Epithelial cell of proximal tubule (primary cell): ENCODE results near the gene SMIM28. TPM values are rescaled to one million over a fixed set of nuclear protein-coding genes. Genes with fewer than 3 reads are reported as not detected.

Experiments used
- DNase-seq: peaks from one replicate; pipeline ENCODE4 v3.0.0-alpha.2; 2011; ENCODE audit warnings: low read depth
- H3K4me3 ChIP-seq: 2 replicates; pipeline ENCODE4 v1.5.1; 2011; ENCODE audit warnings: low read depth, mild to moderate bottlenecking, low read length
- CTCF ChIP-seq: conservative IDR thresholded peaks from 2 replicates; pipeline ENCODE4 v1.5.1; 2012; ENCODE audit warnings: low read depth, mild to moderate bottlenecking, low read length
- total RNA-seq: library from RNA; depleted of rRNA; stranded (reverse); fragments of >200 nt; gene quantifications from 2 replicates; pipeline ENCODE4 v1.2.3, GENCODE V29; 2015

The SMIM28 gene
- total RNA-seq, 1 donor from 2014 or later = not detected

GRCh38 chr6:138371720-138372119 is 6.0 kb upstream of the SMIM28 start:
- TF ChIP-seq CTCF = no peak
- no peak overlapping the region for H3K4me3 ChIP-seq
- DNase-seq = peak; percentile 6

GRCh38 chr6:138372711-138373463 is 4.8 kb upstream of the SMIM28 start:
- no peak overlapping the region for H3K4me3 ChIP-seq
- DNase-seq = no peak
- TF ChIP-seq CTCF = peak; percentile 14

- H3K4me3 ChIP-seq = no peak overlapping the region
- no peak for TF ChIP-seq CTCF
- DNase-seq = no peak
These were observed 3.5 kb upstream of the SMIM28 start for GRCh38 chr6:138374230-138374629.

DNA sequence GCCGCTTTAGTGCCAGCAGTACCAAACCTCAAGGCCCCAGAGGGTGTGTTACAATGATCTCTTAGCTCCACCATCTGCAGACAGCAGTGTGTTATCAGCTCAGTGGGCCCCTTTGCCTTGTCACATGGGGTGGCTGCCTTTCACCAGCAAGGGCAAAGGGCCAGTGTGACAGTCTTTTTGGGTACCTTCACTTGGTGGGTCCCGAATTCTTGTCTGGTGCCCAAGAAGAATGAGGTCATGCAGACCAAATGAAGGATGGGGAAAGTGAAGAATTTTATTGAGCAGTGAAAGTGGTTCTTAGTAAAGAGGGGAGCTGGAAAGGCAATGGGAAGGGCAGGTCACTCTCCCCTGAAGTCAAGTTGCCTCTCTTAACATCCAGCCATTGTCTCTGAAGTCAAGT is 2.9 kb upstream of the SMIM28 start:
- DNase-seq = no peak
- no peak for TF ChIP-seq CTCF
- H3K4me3 ChIP-seq = no peak overlapping the region

DNA sequence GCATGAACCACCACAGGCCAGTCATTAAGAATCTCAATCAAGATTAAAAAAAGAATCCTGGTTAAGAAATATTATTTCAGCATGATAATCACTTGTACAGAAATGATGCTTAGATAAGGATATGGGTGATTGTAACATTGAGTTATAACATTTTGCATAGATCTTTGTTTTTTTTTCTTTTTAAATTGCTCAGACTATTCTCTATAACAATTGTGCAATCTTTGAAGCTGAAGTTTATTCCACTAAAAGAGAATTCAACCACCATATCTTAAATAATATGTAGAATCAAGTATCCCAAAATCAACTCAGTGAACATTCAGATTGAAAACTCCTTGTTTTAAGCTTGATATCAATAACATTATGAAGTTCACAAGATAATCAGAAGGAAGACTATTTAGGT is 663 bp upstream of the SMIM28 start:
- DNase-seq = no peak
- no peak overlapping the region for H3K4me3 ChIP-seq
- no peak for TF ChIP-seq CTCF

DNA sequence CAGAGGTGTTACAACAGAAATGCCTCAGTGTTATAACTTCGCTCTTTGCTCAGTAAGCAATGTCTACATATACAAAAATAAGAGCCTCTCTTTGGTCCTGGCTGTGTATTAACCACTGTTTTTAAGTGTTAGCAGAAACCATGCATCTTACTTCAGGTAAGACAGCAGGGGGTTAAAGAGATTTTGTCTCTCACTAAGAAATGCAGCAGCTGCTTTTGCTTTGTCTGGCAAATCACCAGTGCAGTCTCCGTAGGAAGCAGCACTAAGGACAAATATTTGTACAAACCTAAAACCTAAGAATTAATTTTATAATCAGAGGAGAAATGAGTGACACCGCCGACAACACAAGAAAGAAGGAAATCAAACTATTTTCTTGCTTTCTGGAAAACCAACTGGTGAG is 758 bp downstream of the SMIM28 start:
- TF ChIP-seq CTCF = no peak
- no peak overlapping the region for H3K4me3 ChIP-seq
- DNase-seq = no peak

GRCh38 chr6:138382498-138383265 is 5.0 kb downstream of the SMIM28 start:
- peak; percentile 17 for TF ChIP-seq CTCF
- no peak overlapping the region for H3K4me3 ChIP-seq
- DNase-seq = no peak
